HEK293T (cell line): ENCODE measurements around the gene ZNF646.

Experiments
- HDGF ChIP-seq: fragments of 450-650 bp; IDR thresholded peaks from 2 replicates; pipeline ENCODE4 v1.6.1; 2017; ENCODE audit warnings: antibody characterized with exemption, borderline replicate concordance
- LEF1 ChIP-seq: fragments of 450-650 bp; IDR thresholded peaks from 2 replicates; pipeline ENCODE4 v1.6.1; 2017; ENCODE audit warnings: mild to moderate bottlenecking, borderline replicate concordance
- SP1 ChIP-seq: fragments of 450-650 bp; IDR thresholded peaks from 2 replicates; pipeline ENCODE4 v1.6.1; 2017
- TARDBP ChIP-seq: fragments of 450-650 bp; IDR thresholded peaks from 2 replicates; pipeline ENCODE4 v1.6.1; 2016

DNA sequence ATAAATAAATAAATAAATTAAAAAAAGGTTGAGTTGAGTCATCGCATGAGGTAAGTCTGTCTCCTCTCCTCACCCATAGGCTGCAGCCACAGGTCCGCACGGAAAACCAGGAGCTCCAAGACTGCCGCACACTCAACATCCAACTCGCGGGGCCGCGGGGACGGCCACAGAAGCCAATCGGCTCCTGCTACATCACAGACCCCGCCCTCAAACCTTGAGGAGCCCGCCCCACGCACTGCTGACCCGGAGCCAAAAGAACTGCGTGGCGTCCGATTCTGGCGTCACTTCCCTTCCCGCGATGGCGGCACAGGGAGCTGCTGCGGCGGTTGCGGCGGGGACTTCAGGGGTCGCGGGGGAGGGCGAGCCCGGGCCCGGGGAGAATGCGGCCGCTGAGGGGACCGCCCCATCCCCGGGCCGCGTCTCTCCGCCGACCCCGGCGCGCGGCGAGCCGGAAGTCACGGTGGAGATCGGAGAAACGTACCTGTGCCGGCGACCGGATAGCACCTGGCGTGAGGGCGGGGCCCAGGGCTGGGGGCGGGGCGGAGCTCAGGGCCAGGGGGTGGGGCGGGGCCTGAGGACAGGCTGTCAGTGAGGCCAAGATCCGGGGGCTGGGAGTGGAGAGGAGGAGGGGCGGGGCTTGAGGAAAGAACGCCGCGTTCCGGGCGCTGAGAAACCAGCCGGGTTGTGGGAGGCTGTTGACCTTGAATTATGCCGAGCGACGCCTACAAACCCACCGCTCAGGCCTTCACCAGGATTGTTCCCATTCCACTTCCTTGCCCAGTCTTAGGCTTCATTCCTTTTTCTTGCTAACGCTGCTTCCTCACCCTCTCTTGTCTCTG, 43.4 kb downstream of the ZNF646 start, which contains the start of gene KAT8:
- TF ChIP-seq LEF1, result no peak
- no peak for TF ChIP-seq TARDBP
- no peak for TF ChIP-seq SP1
- TF ChIP-seq HDGF, result no peak
